ENCODE measurements around the gene ILDR1. TPM values are rescaled to one million over a fixed set of nuclear protein-coding genes. Genes with fewer than 3 reads are reported as not detected.
"Not testable (repeated sequence)": the region's sequence is repeated elsewhere in the genome, so short reads cannot be mapped to it uniquely, and the experiment has no call there.

Gene ILDR1
- total RNA-seq (2014; rRNA removed; shearing (Covaris generic)), result 7.2 and 7.4 TPM in 2 replicates

- DNase-seq (ENCODE audit: low spot score), result peak; percentile 85
Observed at GRCh38 chr3:122021811-122022401, at the start of gene ILDR1. Gene ILDR1 (minus strand): TSS chr3:122022247. CDS start chr3:122022077, 170 bp downstream.

GRCh38 chr3:122067588-122068240 lies 45.7 kb upstream of the ILDR1 start:
- no peak for DNase-seq (ENCODE audit: low spot score)

- no peak for DNase-seq (ENCODE audit: low spot score)
Observed at GRCh38 chr3:122067214-122067550, 45.1 kb upstream of the ILDR1 start.

- DNase-seq (ENCODE audit: low spot score), result no peak
Observed at GRCh38 chr3:122066331-122067213, 44.5 kb upstream of the ILDR1 start.

- no peak for DNase-seq (ENCODE audit: low spot score)
Observed at GRCh38 chr3:122064326-122064725, 42.3 kb upstream of the ILDR1 start.

GRCh38 chr3:122063908-122064307 lies 41.9 kb upstream of the ILDR1 start:
- no peak for DNase-seq (ENCODE audit: low spot score)

GRCh38 chr3:122060040-122060698 lies 38.1 kb upstream of the ILDR1 start:
- DNase-seq (ENCODE audit: low spot score), result no peak

- no peak for DNase-seq (ENCODE audit: low spot score)
Observed at GRCh38 chr3:122058294-122058693, 36.2 kb upstream of the ILDR1 start.

GRCh38 chr3:122057671-122058070 lies 35.6 kb upstream of the ILDR1 start:
- DNase-seq (ENCODE audit: low spot score), result no peak

- DNase-seq (ENCODE audit: low spot score), result no peak
Observed at GRCh38 chr3:122055215-122055614, 33.2 kb upstream of the ILDR1 start, which contains the start of gene CD86. Gene CD86 (plus strand): TSS chr3:122055362. CDS start chr3:122055490, 128 bp downstream.

GRCh38 chr3:122052968-122053367 lies 30.9 kb upstream of the ILDR1 start:
- no peak for DNase-seq (ENCODE audit: low spot score)

- DNase-seq (ENCODE audit: low spot score), result not testable (repeated sequence)
Observed at GRCh38 chr3:122047773-122048172, 25.7 kb upstream of the ILDR1 start.

- not testable (repeated sequence) for DNase-seq (ENCODE audit: low spot score)
Observed at GRCh38 chr3:122047296-122047695, 25.2 kb upstream of the ILDR1 start.

- no peak for DNase-seq (ENCODE audit: low spot score)
Observed at GRCh38 chr3:122033023-122033422, 11.0 kb upstream of the ILDR1 start.

- no peak for DNase-seq (ENCODE audit: low spot score)
Observed at GRCh38 chr3:122032531-122032930, 10.5 kb upstream of the ILDR1 start.

- no peak for DNase-seq (ENCODE audit: low spot score)
Observed at GRCh38 chr3:122031123-122031468, 9.0 kb upstream of the ILDR1 start.

GRCh38 chr3:122030381-122031122 lies 8.5 kb upstream of the ILDR1 start:
- DNase-seq (ENCODE audit: low spot score), result no peak

- no peak for DNase-seq (ENCODE audit: low spot score)
Observed at GRCh38 chr3:122025296-122025695, 3.2 kb upstream of the ILDR1 start.

GRCh38 chr3:122024800-122025199 lies 2.8 kb upstream of the ILDR1 start:
- DNase-seq (ENCODE audit: low spot score), result no peak

- DNase-seq (ENCODE audit: low spot score), result no peak
Observed at GRCh38 chr3:122023335-122023910, 1.4 kb upstream of the ILDR1 start.

GRCh38 chr3:122021037-122021436 lies 1.0 kb downstream of the ILDR1 start:
- peak; percentile 12 for DNase-seq (ENCODE audit: low spot score)
